MG63 (cell line): ENCODE data around the gene SCN1B. TPM values are rescaled to one million over a fixed set of nuclear protein-coding genes. Genes with fewer than 3 reads are reported as not detected.
"Not testable (repeated sequence)": the region's sequence is repeated elsewhere in the genome, so short reads cannot be mapped to it uniquely, and the experiment has no call there.

Experiments
- DNase-seq: peaks from one replicate; pipeline ENCODE4 v3.0.0-alpha.2; 2020
- H3K27me3 ChIP-seq: fragments of 250-450 bp; sonication (Bioruptor Pico); 2 replicates; pipeline ENCODE4 v1.5.1; 2020; ENCODE audit warnings: mild to moderate bottlenecking, moderate library complexity
- H3K36me3 ChIP-seq: fragments of 250-450 bp; sonication (Bioruptor Pico); 2 replicates; pipeline ENCODE4 v1.5.1; 2020; ENCODE audit warnings: mild to moderate bottlenecking, moderate library complexity
- H3K4me3 ChIP-seq: fragments of 250-450 bp; sonication (Bioruptor Pico); 2 replicates; pipeline ENCODE4 v1.5.1; 2020; ENCODE audit warnings: mild to moderate bottlenecking, moderate library complexity
- H3K9me3 ChIP-seq: fragments of 250-450 bp; sonication (Bioruptor Pico); 2 replicates; pipeline ENCODE4 v1.5.1; 2020; ENCODE audit warnings: mild to moderate bottlenecking, moderate library complexity
- total RNA-seq: library from RNA; depleted of rRNA; stranded (reverse); fragments of >200 nt; shearing (Covaris generic); gene quantifications from 2 replicates; pipeline ENCODE4 v1.2.3, GENCODE V29; 2014; ENCODE audit warnings: low replicate concordance

Gene SCN1B
- total RNA-seq, 1 experiment from 2014 or later = 0.86 TPM

DNA sequence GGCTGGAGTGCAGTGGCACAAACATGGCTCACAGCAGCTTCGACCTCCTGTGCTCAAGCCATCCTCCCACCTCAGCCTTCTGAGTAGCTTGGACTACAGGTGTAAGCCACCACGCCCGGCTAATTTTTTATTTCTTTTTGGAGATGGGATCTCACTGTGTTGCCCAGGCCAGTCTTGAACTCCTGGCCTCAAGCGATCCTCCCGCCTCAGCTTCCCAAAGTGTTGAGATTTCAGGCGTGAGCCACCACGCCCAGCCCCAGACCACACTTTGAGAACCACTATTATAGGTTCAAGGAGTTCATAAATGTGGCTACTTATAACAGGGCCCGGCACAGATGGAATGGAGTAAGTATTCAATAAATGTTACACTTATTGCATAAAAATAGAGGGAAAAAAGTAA lies 3.3 kb upstream of the SCN1B start:
- Histone ChIP-seq H3K36me3 (peaks cover 53% of the 10 kb centered on the region), H3K9me3 (no peaks in the 10 kb centered on the region), H3K4me3 (no peak overlapping the region), H3K27me3 (peaks cover 14% of the 10 kb centered on the region)
- no peak for DNase-seq

DNA sequence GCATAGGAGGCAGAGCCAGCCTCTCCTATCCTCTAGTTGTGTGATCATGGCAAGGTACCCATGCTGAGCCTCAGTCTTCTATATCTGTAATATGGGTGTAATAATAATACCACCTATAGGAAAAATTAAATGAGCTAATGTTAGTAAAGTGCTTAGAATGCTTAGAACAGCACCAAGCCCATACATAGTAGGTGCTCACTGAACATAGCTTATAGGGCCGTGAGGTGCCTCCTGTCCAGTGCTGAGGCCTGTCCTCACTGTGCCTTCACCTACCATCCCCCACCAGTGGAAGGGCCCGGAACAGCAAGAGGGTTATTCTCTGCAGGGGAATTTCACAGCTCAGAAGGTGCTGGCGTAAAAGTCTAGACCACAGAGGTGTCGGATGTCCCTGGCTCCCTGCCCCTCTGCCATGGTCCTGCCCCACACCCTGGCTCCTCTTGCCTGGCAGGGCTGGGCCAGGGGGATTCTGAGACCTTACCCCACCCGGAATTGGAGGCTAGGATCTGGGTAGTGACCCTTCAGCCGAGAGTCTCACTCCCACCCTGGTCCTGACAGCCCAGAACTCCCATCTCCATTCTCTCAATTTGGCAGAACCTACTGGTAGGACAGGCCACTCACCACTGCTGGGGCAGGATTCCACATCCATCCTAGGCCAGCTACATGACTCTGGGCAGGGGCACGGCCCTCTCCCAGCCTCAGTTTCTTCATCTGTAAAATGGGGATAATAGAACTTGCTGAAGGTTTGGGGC lies 2.2 kb upstream of the SCN1B start:
- Histone ChIP-seq H3K4me3 (no peak overlapping the region), H3K9me3 (no peaks in the 10 kb centered on the region), H3K27me3 (peaks cover 16% of the 10 kb centered on the region), H3K36me3 (peaks cover 47% of the 10 kb centered on the region)
- DNase-seq = peak; percentile 50

GRCh38 chr19:35028600-35028885 lies 1.7 kb upstream of the SCN1B start:
- peaks cover 16% of the 10 kb centered on the region for H3K27me3 ChIP-seq
- H3K36me3 ChIP-seq = peaks cover 42% of the 10 kb centered on the region
- not testable (repeated sequence) for H3K4me3 ChIP-seq, H3K9me3 ChIP-seq, DNase-seq

DNA sequence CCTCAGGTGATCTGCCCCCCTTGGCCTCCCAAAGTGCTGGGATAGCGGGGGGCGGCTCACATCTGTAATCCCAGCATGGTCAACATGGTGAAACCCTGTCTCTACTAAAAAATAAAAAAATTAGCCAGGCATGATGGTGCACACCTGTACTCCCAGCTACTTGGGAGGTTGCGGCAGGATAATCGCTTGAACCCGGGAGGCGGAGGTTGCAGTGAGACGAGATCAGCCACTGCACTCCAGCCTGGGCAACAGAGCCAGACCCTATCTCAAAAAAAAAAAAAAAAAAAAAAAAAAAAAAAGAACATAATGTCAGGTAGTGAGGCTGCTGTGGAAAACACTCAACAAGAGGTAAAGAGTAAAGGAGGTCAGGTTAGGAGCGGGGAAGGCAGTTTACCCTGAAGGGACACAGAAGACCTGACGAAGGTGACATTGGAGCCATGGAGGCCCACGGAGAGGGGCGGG lies 964 bp upstream of the SCN1B start:
- not testable (repeated sequence) for DNase-seq, H3K4me3 ChIP-seq, H3K9me3 ChIP-seq
- H3K36me3 ChIP-seq = peaks cover 34% of the 10 kb centered on the region
- peaks cover 16% of the 10 kb centered on the region for H3K27me3 ChIP-seq

DNA sequence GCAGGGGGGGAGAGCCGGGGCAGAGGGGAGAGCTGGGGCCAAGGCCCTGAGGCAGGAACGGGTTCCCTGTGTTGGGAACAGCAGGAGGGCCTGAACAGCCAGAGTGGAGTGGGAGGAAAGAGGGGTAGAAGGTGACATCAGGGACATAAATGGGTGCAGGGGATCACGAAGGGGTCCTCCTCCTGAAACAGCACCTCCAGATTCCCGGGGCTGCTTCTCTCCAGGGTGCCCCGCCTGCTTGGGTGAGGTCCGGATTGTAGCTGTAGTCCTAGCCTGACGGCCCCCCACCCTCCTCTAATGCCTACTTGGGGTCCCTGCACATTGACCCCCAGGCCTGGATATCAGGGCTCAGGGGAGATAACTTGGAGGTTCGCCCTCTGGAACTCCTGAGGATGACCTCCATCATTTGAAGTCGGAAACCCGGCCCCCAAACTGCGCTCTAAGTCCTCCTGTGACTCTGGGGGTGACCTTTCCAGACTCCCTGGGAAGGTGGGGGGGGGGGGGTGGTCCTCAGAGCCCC lies 473 bp upstream of the SCN1B start:
- Histone ChIP-seq H3K9me3 (no peaks in the 10 kb centered on the region), H3K36me3 (peaks cover 31% of the 10 kb centered on the region), H3K27me3 (peaks cover 16% of the 10 kb centered on the region), H3K4me3 (peak overlapping the region; percentile 45)
- peak; percentile 16 for DNase-seq

- Histone ChIP-seq H3K4me3 (peak overlapping the region; percentile 34; the same call in 1 of the 2 replicates), H3K36me3 (peaks cover 22% of the 10 kb centered on the region), H3K9me3 (no peaks in the 10 kb centered on the region), H3K27me3 (peaks cover 16% of the 10 kb centered on the region)
- peak; percentile 21 for DNase-seq
Measured at GRCh38 chr19:35031072-35031881, 1.0 kb downstream of the SCN1B start.

- DNase-seq = no peak
- peaks cover 16% of the 10 kb centered on the region for H3K27me3 ChIP-seq
- no peaks in the 10 kb centered on the region for H3K9me3 ChIP-seq
- no peak overlapping the region for H3K4me3 ChIP-seq
- peaks cover 10% of the 10 kb centered on the region for H3K36me3 ChIP-seq
Measured at GRCh38 chr19:35032356-35032865, 2.1 kb downstream of the SCN1B start.

DNA sequence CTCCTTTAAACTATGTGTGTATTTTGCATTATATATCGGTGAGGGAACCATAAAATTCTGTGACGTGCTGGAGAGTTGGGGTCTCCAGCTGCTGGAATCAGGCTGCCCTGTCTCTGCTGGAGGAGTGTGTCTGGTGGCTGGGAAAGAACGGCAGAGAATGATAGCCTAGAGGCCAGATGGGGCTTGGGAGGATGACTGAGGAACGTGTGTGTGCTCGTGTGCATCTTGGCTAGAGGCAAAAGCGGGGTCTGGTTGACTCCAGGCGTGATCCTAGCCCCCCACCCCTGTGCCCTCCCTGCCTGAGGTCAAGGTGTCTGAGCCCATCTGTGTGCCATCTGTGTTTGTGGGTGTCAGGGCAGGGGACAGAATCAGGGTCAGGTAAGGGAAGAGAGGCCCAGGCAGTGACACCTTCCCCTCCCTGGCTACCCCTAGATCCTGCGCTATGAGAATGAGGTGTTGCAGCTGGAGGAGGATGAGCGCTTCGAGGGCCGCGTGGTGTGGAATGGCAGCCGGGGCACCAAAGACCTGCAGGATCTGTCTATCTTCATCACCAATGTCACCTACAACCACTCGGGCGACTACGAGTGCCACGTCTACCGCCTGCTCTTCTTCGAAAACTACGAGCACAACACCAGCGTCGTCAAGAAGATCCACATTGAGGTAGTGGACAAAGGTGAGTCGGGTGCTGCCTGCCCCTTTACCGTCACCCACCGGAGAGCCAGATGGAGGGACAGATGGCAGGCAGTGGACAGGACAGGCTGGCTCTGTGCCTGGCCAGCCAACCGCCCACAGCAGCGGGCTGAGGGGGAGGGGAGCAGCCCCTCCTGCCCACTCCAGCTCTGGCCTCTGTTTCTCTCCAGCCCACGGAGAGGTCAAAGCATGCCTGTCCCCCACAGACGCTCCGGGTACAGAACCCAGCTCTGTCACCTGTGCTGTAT lies 3.1 kb downstream of the SCN1B start:
- no peak overlapping the region for H3K4me3 ChIP-seq
- DNase-seq = no peak
- H3K9me3 ChIP-seq = no peaks in the 10 kb centered on the region
- H3K36me3 ChIP-seq = 0 out of 2 replicates have a peak, but pooled peaks cover 1% of the 10 kb centered on the region
- H3K27me3 ChIP-seq = peaks cover 16% of the 10 kb centered on the region

GRCh38 chr19:35034005-35034502 lies 3.8 kb downstream of the SCN1B start:
- Histone ChIP-seq H3K9me3 (no peaks in the 10 kb centered on the region), H3K27me3 (peaks cover 16% of the 10 kb centered on the region), H3K36me3 (no peaks in the 10 kb centered on the region), H3K4me3 (no peak overlapping the region)
- no peak for DNase-seq

GRCh38 chr19:35034588-35035382 lies 4.5 kb downstream of the SCN1B start:
- Histone ChIP-seq H3K27me3 (peaks cover 15% of the 10 kb centered on the region), H3K36me3 (no peaks in the 10 kb centered on the region), H3K4me3 (no peak overlapping the region), H3K9me3 (no peaks in the 10 kb centered on the region)
- DNase-seq = no peak

DNA sequence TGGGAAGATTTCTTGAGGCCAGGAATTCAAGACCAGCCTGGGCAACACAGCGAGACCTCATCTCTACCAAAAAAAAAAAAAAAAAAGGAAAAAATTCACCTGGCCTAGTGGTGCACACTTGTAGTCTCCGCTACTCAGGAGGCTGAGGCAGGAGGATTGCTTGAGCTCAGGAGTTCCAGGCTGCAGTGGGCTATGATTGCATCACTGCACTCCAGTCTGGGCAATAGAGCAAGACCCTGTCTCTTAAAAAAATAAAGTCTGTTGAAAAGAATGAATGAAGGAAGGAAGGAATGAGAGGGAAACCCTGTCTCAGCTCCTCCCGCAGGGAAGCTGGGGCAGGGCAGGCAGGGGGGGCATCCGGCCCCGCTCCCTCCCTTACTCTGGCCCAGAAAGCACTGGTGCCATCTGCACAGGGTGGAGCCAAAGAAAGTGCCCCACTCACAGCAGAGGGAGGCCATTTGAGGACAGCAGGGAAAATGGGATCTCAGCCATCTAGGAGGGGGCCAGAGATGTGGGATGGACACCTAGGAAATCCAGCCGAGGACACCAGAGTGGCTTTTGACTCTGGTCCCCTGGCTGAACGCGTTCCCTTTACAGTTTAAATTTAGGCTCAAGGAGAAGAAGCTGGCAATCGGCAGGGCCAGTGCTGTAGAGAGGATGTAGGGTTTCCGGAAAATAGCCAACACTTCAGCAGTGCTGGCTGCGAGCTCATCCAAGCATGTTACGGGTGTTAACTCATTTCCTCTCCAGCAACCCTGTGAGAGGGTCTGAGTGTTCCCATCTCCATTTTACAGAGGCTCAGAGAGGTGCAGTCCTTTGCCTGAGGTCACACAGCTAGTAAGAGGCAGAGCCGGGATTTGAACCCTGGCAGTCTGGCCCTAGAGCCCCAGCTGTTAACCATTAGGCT lies 7.7 kb downstream of the SCN1B start:
- Histone ChIP-seq H3K9me3 (no peaks in the 10 kb centered on the region), H3K27me3 (no peaks in the 10 kb centered on the region), H3K36me3 (no peaks in the 10 kb centered on the region), H3K4me3 (no peak overlapping the region)
- peak; percentile 24 for DNase-seq

DNA sequence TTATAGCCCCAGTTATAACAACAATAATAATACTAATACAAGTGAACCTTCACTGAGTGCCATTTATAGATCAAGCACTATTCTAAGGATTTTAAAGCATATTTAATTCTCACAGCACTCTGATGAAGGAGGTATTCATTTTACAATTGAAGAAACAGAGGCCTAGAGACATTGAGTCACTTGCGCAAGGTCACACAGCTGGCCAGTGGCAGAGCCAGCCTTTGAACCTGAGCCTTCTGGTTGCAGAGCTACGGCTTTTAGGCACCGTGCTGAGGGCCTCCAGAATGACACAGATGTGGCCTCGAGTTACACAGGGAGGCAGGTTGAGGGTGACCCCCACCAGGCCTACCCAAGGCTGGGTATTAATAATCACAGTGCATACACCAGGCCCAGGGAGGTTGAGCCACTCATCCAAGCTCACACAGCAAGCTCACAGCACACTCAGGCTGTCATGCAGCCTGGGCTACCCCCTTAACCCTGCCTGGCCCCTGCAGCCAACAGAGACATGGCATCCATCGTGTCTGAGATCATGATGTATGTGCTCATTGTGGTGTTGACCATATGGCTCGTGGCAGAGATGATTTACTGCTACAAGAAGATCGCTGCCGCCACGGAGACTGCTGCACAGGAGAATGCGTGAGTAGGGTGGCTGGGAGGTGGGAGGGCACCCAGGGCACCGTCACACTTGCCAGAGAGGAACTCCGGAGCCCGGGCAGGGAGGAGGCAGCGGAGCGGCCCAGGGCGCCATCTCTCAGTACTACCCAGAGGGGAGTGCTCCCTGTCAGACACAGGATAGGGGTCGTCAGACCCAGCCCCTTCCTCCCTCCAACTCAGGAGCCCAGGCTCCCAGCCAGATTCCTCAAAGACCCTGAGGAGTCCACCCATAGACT lies 8.6 kb downstream of the SCN1B start:
- Histone ChIP-seq H3K36me3 (no peaks in the 10 kb centered on the region), H3K4me3 (no peak overlapping the region)
- DNase-seq = no peak

GRCh38 chr19:35039881-35040825 lies 9.9 kb downstream of the SCN1B start:
- no peak for DNase-seq
- no peaks in the 10 kb centered on the region for H3K9me3 ChIP-seq
- no peak overlapping the region for H3K4me3 ChIP-seq
- H3K27me3 ChIP-seq = no peaks in the 10 kb centered on the region
- no peaks in the 10 kb centered on the region for H3K36me3 ChIP-seq

More for the DNA sequence above, 8.6 kb downstream of the SCN1B start:
- no peaks in the 10 kb centered on the region for H3K9me3 ChIP-seq
- no peaks in the 10 kb centered on the region for H3K27me3 ChIP-seq
